NK-92 treated with Interleukin-12 subunit alpha and Interleukin-12 subunit beta, amount 100 ng/mL, for 24 hours (cell line): ENCODE data around the gene SNX18.
"Not testable (repeated sequence)": the region's sequence is repeated elsewhere in the genome, so short reads cannot be mapped to it uniquely, and the experiment has no call there.

Experiments used
- DNase-seq: peaks from one replicate; lab custom pipeline; 2025; lab: John Stamatoyannopoulos, UW

SNX18 gene

DNA sequence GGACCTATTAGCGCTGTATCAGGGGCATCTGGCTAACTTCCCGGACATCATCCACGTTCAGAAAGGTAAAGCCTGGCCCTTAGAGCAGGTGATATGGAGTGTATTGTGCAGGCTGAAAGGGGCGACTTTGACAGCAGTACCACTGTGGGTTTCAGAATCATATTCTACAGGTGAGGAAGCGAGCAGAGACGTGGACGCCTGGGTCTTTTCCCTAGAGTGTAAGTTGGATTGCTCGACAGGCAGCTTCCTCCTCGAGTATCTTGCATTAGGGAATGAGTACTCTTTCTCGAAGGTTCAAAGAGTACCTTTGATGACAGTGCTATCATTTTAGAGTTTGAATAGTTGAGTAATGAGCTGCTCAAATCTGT, 1.9 kb downstream of the SNX18 start:
- no peak for DNase-seq

DNA sequence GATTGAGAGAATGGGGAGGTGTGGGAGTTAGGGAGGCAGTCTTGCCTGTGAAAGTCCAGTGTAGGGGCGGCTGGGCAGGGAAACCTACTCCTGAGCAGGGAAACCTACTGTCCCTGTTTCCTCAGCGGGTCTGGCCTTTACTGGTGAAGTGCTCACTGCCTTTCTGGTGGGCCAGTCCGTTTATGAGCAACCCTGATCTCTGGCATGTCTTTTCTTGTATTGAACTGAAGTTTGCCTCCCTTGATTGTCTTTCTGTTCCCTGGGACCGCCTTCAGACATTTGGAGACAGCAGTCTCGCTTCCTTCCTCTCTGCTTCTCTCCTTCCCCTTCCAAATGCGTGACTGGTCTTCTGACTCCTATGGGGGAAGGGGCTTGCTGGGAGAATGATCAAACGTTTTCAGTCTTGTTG, 2.9 kb downstream of the SNX18 start:
- DNase-seq: peak; percentile 21

DNA sequence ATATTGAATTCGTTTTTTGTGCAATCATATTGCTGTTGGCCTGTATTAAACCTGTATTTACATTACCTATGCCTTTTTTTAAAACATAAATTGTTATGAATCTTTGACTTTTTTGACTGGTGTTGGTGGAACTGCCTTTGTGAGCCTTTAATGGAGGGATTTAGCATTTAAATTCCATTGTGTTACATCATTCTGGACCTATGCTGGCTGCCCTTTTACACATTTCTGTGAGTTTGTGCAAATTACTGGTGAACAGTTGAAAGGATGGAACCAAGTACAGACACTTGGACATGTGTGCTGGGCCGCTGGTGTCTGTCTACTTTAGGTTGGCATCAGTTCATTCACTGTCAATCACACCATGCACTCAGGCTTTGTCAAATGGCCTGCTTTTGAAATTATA, 3.4 kb downstream of the SNX18 start:
- no peak for DNase-seq

GRCh38 chr5:54521856-54522479, 4.4 kb downstream of the SNX18 start:
- no peak for DNase-seq

- no peak for DNase-seq
These were observed 6.0 kb downstream of the SNX18 start for GRCh38 chr5:54523534-54523933.

DNA sequence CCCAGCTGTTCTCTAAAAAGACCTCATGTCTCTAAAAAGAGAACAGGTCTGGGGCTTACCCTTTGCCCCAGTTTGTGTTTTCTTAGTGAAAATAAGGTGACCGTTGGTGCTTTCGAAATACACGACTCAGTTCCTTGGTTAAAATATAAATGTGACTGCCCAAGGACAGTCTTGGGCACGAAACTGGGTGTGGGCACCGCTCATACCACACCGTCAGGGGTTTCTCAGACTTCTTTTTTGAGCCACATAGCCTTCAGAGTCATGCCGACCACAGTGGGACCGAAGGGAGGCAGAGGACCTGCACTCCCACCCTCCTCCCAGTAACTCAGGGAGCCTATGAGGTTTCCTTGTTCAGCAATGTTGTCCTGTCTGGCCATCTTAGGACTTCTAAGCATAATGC, 6.5 kb downstream of the SNX18 start:
- no peak for DNase-seq

DNA sequence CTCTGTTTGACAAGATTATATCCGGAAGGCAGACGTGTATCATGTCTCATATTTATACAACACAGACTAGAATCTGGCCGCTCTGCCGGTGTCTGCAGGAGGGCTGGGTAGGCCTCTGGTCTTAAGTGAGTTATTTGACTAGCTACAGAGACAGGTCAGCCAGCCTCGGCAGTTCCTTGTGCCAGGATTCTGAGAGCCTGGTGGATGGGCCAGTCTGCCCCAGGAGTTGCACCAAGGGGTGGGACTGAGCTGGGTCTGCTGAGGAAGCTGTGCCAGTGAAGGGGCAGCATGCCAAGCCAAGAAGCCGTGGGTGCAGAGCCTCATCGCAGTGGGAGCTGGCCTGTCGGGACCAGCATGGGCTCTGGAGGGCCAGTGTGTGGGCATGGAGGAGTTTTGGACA, 7.1 kb downstream of the SNX18 start:
- DNase-seq: no peak

DNA sequence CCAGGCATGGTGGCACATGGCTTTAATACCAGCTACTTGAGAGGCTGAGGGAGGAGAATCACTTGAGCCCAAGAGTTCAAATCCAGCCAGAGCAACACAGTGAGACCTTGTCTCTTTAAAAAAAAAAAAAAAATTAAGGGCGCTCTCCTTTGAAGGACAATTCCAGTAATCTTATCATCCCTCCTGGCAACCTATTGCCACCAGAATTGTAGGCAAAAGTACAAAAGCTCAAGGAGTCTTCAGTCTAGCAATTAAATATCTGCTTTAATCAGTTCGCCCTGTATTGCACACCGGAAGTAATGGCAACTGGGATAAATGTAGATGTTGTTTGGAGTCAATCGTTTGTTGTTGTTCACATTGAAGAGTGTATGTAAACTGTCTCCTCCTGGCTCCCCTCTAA, 7.7 kb downstream of the SNX18 start:
- no peak for DNase-seq

- no peak for DNase-seq
These were observed 8.1 kb downstream of the SNX18 start for GRCh38 chr5:54525692-54526091.

GRCh38 chr5:54526604-54527288, 9.2 kb downstream of the SNX18 start:
- DNase-seq: no peak

DNA sequence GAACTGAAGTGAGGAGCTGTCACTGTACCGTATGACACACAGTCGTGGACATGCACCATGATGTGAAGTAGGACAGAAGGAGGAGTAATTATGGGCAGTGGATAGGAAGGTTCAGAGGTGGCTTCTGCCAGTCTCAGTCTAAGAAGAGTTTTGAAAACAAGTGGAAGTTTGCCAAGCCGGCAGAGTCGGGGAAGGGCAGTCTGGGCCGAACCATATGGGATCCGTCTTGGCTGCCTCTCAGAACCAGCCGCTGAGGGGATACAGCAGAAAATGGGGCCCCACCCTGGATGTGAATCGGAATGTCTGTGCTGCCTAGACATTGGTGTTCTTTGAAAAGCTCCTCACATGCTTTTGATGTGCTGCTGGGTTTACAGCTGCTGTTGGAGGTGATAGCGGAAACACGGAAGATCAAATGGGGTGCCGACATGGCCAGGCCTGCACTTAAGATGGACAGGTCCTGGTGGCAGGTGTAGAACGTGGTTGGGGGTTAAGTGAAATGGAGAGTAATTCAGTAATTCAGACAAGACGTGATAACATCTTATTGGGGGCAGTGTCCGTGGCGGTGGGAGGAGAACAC, 11.2 kb downstream of the SNX18 start:
- DNase-seq: no peak

- DNase-seq: no peak
These were observed 12.0 kb downstream of the SNX18 start for GRCh38 chr5:54529565-54529964.

GRCh38 chr5:54531546-54531945, 14.0 kb downstream of the SNX18 start:
- no peak for DNase-seq

DNA sequence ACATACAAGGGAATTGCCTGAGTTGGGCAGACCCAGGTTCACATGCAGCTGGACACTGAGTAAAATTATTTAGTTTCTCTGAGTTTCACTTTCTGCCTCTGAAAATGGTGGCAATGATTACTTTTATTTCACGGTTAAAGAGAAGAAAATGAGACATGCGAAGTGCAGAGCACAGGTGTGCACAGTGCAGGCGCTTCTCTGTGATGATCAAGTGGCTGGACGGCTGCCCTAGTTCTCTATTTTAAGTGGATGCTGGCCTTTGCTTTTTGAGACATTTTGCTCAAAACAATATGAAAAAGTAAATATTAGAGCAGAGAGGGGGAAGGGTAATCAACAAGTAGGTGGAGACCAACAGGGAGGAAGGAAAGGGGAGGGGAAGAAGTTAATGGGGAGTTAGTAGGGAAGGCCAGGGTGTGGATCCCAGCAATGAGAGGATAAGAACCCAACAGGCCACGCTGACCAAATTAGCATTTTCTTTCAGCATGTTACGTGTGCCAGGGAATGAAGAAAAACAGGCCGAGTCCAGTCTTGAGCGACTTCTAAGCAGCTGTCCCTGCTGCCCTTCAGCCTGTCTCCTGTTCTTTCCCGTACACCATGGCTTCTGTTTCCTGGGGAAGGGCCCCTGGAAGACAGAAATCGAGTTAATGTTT, 16.1 kb downstream of the SNX18 start:
- DNase-seq: no peak

DNA sequence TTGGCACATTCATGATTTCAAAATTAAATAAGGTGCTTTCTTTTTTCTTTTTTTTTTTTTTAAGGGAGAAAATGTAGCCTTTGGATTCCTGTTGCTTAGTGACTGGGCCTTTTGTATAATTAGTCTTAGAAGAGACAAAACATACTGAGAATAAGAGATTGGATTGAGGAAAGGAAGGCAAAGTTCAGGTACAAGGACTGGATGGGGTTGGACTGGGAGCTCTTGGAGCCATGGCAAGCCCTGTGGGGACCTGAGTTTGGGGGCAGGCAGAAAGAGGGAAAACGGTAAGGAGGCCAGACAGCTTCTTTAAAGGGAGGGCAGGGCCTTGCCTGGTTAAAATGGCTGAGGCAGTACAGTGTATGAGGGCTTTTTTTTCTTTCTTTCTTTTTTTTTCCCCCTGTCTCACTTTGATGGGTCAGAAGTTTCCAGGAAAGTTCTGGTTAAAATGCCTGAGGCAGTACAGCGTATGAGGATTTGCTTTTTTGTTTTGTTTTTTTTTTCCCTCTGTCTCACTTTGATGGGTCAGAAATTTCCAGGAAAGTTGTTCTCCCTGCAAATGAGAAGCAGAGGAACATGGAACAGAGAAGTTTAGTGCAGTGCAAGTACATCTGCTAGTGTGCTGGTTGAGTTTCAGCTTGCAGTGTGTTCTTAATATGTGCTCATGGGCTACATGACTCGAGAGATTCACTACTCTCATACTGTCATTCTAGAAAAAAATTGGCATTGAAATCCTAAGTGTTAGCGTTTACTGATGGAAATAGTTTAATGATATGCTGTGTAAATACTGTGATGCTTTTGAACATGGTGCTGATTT, 16.8 kb downstream of the SNX18 start:
- DNase-seq: no peak

DNA sequence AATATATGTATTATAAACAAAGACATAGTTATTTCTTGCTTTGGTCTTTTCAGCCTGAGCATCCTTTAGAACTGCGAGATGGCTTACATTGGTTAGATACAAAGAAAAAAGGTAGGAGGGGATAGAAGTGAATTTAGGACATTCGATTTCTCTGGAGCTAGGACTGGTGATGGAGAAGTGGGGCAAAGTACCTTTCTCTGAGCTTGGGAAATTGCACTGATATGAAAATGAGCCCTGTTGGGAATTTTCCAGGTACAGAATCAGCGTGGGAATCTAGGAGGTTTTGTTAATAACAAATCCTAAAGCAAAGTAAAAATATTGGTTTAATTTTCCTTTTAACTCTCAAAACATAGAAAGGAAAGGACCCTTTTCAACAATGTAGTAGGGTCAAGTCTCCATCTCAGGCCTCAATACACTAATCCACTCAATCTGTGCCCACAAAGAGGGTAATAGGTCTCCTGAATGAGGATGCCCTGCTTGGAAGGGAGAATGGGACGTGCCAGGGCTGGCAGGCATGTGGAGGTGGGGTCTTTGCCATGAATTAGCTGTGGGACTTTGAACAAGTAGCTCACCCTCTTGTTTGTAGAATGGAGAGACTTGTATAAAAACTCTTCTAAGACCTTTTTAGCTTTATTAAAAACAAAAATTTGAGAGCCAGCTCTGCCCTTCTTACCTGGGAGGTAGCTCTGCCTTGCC, 17.7 kb downstream of the SNX18 start:
- DNase-seq: no peak

- DNase-seq: not testable (repeated sequence)
These were observed 18.8 kb downstream of the SNX18 start for GRCh38 chr5:54536375-54536774.

GRCh38 chr5:54536861-54537260, 19.3 kb downstream of the SNX18 start:
- not testable (repeated sequence) for DNase-seq

GRCh38 chr5:54537725-54538124, 20.2 kb downstream of the SNX18 start:
- DNase-seq: no peak

GRCh38 chr5:54538156-54538555, 20.6 kb downstream of the SNX18 start:
- no peak for DNase-seq

DNA sequence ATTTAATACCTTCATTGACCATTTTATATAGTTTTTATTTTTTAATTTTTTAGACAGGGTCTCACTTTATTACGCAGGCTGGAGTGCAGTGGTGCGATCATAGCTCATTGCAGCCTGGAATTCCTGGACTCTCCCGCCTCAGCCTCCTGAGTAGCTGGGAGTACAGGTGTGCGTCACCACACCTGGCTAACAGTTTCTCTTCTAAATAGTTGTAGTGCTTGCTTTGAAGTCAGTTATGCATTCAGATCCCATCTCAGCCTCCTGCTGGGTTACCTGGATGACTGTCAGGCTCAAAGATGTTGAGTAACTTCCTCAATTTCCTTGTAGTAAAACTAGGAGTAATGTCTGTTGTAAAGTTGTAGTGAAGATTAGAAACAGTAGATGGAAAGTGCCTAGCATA, 21.4 kb downstream of the SNX18 start:
- no peak for DNase-seq

GRCh38 chr5:54540286-54540685, 22.7 kb downstream of the SNX18 start:
- no peak for DNase-seq
